Measurements from ENCODE around the gene YPEL3.

GRCh38 chr16:30095166-30096078, 591 bp downstream of the YPEL3 start:
- TF ChIP-seq, protein P1, sequence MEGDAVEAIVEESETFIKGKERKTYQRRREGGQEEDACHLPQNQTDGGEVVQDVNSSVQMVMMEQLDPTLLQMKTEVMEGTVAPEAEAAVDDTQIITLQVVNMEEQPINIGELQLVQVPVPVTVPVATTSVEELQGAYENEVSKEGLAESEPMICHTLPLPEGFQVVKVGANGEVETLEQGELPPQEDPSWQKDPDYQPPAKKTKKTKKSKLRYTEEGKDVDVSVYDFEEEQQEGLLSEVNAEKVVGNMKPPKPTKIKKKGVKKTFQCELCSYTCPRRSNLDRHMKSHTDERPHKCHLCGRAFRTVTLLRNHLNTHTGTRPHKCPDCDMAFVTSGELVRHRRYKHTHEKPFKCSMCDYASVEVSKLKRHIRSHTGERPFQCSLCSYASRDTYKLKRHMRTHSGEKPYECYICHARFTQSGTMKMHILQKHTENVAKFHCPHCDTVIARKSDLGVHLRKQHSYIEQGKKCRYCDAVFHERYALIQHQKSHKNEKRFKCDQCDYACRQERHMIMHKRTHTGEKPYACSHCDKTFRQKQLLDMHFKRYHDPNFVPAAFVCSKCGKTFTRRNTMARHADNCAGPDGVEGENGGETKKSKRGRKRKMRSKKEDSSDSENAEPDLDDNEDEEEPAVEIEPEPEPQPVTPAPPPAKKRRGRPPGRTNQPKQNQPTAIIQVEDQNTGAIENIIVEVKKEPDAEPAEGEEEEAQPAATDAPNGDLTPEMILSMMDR (IDR thresholded peaks at IDR 0.05), result no peak
- TF ChIP-seq POLR2A (IDR thresholded peaks at IDR 0.05), result no peak

Measured in sigmoid colon (tissue), 3 donors.